Endothelial cell (in vitro differentiated cells): ENCODE results near the gene CST6. TPM values are rescaled to one million over a fixed set of nuclear protein-coding genes. Genes with fewer than 3 reads are reported as not detected.
A peak's percentile ranks its signal among the peaks of the same experiment; 100 is the strongest.

Experiments used
- DNase-seq: peaks from one replicate; pipeline ENCODE4 v3.0.0; 2021; ENCODE audit warnings: low spot score
- H3K27ac Mint-ChIP-seq: one replicate; pipeline ENCODE4 v1.8.0; 2021; ENCODE audit warnings: mixed read lengths, inconsistent platforms; ENCODE audit not compliant: unreplicated experiment
- H3K27me3 Mint-ChIP-seq: one replicate; pipeline ENCODE4 v1.8.0; 2021; ENCODE audit warnings: mild to moderate bottlenecking, moderate library complexity, mixed read lengths, inconsistent platforms; ENCODE audit not compliant: unreplicated experiment
- H3K36me3 Mint-ChIP-seq: one replicate; pipeline ENCODE4 v1.8.0; 2021; ENCODE audit warnings: mild to moderate bottlenecking, low read depth, mixed read lengths, inconsistent platforms; ENCODE audit not compliant: unreplicated experiment
- H3K4me1 Mint-ChIP-seq: one replicate; pipeline ENCODE4 v1.8.0; 2021; ENCODE audit warnings: mild to moderate bottlenecking, mixed read lengths, inconsistent platforms; ENCODE audit not compliant: unreplicated experiment
- H3K4me3 Mint-ChIP-seq: one replicate; pipeline ENCODE4 v1.8.0; 2021; ENCODE audit warnings: mild to moderate bottlenecking, mixed read lengths, inconsistent platforms; ENCODE audit not compliant: unreplicated experiment
- H3K9me3 Mint-ChIP-seq: one replicate; pipeline ENCODE4 v1.8.0; 2021; ENCODE audit warnings: mixed read lengths, inconsistent platforms; ENCODE audit not compliant: unreplicated experiment
- total RNA-seq: library from RNA; stranded (reverse); fragmentation: NEBNext Ultra II Directional; extraction: Animal tissue kit (Norgen Biotek cat#: 25700); gene quantifications from one replicate; pipeline ENCODE4 v1.2.1, GENCODE V29; 2021; ENCODE audit not compliant: unreplicated experiment
- TF ChIP-seq, protein P1 (sequence below): fragments of 200-600 bp; sonication (generic); IDR thresholded peaks from one replicate; pipeline ENCODE4 v1.5.0; 2021; ENCODE audit warnings: antibody characterized with exemption; ENCODE audit not compliant: unreplicated experiment

The CST6 gene
- total RNA-seq, 1 donor from 2014 or later = not detected

DNA sequence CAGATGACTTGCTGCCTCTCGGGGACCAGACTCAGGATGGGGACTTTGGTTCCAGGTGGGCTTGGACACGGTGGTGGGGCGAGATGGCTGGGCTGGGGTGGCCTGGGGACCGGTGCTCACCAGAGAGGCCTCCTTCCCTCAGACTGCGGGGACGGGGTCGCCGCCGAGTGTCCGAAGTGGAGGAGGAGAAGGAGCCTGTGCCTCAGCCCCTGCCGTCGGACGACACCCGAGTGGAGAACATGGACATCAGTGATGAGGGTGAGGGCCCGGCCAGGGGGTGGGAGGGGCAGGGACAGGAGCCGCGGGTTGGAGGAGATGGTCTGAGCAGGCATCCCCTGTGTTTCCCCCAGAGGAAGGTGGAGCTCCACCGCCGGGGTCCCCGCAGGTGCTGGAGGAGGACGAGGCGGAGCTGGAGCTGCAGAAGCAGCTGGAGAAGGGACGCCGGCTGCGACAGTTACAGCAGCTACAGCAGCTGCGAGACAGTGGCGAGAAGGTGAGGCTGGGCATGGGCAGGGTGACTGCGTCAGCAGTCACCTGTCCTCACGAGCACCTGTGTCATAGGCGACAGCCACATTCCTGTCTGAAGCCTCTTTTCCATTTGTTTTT, 44.4 kb upstream of the CST6 start:
- Mint-ChIP-seq H3K27ac (no peak overlapping the region), H3K9me3 (no peaks in the 10 kb centered on the region), H3K36me3 (peaks cover 51% of the 10 kb centered on the region), H3K27me3 (peaks cover 17% of the 10 kb centered on the region), H3K4me1 (peaks cover 13% of the 10 kb centered on the region), H3K4me3 (no peak overlapping the region)
- DNase-seq = no peak
- TF ChIP-seq, protein P1, sequence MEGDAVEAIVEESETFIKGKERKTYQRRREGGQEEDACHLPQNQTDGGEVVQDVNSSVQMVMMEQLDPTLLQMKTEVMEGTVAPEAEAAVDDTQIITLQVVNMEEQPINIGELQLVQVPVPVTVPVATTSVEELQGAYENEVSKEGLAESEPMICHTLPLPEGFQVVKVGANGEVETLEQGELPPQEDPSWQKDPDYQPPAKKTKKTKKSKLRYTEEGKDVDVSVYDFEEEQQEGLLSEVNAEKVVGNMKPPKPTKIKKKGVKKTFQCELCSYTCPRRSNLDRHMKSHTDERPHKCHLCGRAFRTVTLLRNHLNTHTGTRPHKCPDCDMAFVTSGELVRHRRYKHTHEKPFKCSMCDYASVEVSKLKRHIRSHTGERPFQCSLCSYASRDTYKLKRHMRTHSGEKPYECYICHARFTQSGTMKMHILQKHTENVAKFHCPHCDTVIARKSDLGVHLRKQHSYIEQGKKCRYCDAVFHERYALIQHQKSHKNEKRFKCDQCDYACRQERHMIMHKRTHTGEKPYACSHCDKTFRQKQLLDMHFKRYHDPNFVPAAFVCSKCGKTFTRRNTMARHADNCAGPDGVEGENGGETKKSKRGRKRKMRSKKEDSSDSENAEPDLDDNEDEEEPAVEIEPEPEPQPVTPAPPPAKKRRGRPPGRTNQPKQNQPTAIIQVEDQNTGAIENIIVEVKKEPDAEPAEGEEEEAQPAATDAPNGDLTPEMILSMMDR = no peak

DNA sequence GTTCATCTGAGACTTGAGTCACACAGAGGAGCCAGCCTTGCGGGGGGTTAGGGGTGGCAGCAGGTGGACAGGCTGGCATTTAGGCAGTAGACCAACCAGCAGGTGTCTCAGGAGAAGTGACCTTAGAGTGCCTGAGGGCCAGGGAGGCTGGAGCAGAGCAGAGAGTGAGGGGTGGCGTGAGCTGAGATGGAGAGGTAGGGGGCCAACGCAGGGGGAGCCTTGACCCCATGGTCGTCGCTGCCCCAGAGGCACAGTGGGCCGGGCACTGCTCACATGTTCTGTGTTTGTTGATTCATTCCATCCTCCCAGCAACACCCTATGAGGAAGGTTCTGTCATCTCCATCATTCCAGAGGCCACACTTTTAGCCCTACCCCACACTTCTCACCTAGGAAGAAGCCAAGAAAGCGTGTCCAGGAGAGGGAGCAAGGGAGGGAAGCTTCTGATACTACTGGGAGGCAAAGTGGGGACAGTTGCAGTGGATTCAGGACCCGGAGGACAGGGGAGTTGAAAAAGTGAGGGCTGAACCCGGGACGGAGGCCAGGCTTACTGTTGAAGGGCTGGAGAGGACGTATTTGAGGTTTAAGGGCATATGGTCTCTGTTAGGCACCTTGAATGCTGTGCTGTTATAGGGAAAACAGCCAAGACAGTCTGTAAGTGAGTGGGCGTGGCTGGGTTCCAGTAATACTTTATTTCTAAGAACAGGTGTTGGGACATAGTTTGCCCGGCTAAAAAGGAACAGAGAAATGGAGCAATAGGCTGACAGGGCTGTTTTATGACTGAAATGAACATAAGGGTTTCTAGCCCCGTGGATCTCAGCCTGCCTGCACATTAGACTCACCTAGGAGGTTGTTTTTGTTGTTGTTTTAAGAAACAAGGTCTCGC, 43.0 kb upstream of the CST6 start:
- TF ChIP-seq, protein P1 = no peak
- peaks cover 54% of the 10 kb centered on the region for H3K36me3 Mint-ChIP-seq
- no peak overlapping the region for H3K27ac Mint-ChIP-seq

DNA sequence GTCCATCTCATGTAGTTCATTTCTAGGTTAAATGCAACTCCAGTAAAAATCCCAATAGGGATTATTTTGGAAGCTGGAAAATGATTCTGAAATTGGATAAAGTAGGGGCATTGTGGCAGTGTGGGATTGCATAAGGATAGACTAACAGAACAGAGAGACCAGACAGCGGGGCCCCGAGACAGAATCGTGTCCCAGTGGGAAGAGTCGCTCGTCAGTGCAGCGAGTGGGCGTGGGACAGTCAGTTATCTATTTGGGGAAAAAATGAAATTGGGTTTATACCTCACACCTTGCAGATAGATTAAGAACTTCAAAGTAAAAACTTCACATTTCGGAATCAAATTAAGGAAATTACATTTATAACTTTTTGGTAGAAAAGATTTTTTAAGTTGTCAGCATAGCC, 39.7 kb upstream of the CST6 start:
- Mint-ChIP-seq H3K4me3 (peak overlapping the region; percentile 51), H3K36me3 (peaks cover 46% of the 10 kb centered on the region), H3K9me3 (no peaks in the 10 kb centered on the region), H3K4me1 (no peaks in the 10 kb centered on the region), H3K27ac (peak overlapping the region; percentile 49), H3K27me3 (peaks cover 11% of the 10 kb centered on the region)
- DNase-seq = no peak
- TF ChIP-seq, protein P1 = no peak

More for the DNA sequence above, 43.0 kb upstream of the CST6 start:
- no peak for DNase-seq
- Mint-ChIP-seq H3K4me3 (peak overlapping the region; percentile 33), H3K9me3 (no peaks in the 10 kb centered on the region), H3K4me1 (peaks cover under 1% of the 10 kb centered on the region), H3K27me3 (peaks cover 11% of the 10 kb centered on the region)

DNA sequence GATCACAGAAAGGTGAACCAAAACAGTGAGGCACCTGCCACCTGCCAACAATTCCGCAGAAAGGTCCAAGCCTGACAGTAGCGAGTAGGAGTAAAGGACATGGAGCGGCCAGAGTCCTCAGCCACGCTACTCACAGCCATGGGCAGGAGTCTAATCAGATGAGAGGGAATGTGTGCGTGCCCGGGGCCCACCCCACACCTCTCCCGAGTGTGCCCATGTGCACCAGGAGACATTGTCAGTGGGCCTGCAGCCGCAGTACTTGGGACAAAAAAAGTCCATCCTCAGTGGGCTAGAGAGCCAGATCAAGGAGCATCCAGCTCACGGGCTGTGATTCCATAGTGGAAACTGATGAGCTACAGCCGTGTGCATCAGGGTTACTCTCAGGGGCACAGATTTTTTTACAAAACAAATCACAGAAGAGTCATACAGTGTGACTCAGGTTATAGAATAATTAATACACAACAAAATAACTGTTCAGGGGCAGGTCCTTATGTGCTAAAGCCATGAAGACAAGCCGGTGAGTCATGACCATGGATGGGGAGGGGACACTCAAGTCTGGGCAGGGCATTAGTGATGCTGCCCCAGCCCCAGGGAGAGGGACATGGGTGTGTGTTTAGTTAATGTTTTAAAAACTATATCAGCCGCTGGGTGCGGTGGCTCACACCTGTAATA, 38.2 kb upstream of the CST6 start:
- H3K27ac Mint-ChIP-seq = peak overlapping the region; percentile 7
- peaks cover 45% of the 10 kb centered on the region for H3K36me3 Mint-ChIP-seq
- peak overlapping the region; percentile 37 for H3K4me3 Mint-ChIP-seq
- TF ChIP-seq, protein P1 = no peak
- H3K4me1 Mint-ChIP-seq = no peaks in the 10 kb centered on the region
- H3K9me3 Mint-ChIP-seq = no peaks in the 10 kb centered on the region
- no peak for DNase-seq
- peaks cover 6% of the 10 kb centered on the region for H3K27me3 Mint-ChIP-seq
